Measurements from ENCODE around the gene DSP.

GRCh38 chr6:7507600-7507999, 33.9 kb upstream of the DSP start:
- TF ChIP-seq POLR2A (IDR thresholded peaks at IDR 0.05) (no peak), CTCF (IDR thresholded peaks at IDR 0.05) (no peak)
